WI38 (cell line): Measurements from ENCODE around the gene ROGDI.

Experiments
- H3K4me3 ChIP-seq: 2 replicates; pipeline ENCODE4 v1.5.1; 2011; ENCODE audit warnings: low read depth, mild to moderate bottlenecking, control low read depth, low read length
- TF ChIP-seq, protein P1 (sequence below): IDR thresholded peaks from 2 replicates; pipeline ENCODE4 v1.5.1; 2012; ENCODE audit warnings: low read depth, mild to moderate bottlenecking, control low read depth, low read length

Gene ROGDI

DNA sequence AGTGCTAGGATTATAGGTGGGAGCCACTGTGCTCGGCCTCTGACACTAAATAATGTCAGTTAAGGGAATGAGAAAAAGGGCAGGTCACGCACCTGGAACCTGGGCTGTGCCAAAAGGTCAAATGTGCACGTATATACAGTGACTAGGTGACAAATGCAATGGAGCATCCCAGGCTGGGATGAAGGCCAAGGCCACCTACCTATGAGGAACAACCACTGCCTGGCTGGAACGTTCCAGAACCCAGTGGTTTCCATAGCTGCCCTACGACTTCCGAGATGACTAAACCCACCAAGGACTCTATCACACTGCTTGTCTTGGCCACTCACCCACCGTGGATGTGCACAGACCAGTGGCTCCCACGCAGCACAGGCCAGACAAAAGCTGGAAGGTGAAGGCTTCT is 51.5 kb downstream of the ROGDI start:
- no peak overlapping the region for H3K4me3 ChIP-seq
- TF ChIP-seq, protein P1, sequence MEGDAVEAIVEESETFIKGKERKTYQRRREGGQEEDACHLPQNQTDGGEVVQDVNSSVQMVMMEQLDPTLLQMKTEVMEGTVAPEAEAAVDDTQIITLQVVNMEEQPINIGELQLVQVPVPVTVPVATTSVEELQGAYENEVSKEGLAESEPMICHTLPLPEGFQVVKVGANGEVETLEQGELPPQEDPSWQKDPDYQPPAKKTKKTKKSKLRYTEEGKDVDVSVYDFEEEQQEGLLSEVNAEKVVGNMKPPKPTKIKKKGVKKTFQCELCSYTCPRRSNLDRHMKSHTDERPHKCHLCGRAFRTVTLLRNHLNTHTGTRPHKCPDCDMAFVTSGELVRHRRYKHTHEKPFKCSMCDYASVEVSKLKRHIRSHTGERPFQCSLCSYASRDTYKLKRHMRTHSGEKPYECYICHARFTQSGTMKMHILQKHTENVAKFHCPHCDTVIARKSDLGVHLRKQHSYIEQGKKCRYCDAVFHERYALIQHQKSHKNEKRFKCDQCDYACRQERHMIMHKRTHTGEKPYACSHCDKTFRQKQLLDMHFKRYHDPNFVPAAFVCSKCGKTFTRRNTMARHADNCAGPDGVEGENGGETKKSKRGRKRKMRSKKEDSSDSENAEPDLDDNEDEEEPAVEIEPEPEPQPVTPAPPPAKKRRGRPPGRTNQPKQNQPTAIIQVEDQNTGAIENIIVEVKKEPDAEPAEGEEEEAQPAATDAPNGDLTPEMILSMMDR = no peak

DNA sequence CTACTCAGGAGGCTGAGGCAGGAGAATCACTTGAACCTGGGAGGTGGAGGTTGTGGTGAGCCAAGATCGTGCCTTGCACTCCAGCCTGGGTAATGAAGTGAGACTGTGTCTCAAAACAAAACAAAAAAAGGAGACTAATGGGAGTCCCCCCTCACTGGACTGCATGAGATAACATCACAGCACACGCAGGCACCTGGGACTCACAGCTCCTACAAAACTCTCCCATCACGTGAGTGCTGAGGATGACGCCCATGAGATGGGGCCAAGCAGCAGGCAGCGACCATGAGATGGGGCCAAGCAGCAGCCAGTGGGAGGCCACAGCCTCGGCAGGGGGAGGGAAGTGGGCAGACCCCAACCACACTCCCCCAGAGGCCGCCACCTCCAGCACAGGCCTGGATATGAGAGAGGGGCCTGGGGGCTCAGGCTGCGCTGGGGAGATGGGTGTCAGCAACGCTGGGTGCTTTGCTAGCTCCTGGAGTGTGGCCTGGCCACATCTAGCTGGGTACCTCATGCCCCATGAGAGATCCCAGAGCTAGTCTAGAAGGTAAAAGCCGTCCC is 52.7 kb downstream of the ROGDI start:
- H3K4me3 ChIP-seq = no peak overlapping the region
- TF ChIP-seq, protein P1 = no peak

DNA sequence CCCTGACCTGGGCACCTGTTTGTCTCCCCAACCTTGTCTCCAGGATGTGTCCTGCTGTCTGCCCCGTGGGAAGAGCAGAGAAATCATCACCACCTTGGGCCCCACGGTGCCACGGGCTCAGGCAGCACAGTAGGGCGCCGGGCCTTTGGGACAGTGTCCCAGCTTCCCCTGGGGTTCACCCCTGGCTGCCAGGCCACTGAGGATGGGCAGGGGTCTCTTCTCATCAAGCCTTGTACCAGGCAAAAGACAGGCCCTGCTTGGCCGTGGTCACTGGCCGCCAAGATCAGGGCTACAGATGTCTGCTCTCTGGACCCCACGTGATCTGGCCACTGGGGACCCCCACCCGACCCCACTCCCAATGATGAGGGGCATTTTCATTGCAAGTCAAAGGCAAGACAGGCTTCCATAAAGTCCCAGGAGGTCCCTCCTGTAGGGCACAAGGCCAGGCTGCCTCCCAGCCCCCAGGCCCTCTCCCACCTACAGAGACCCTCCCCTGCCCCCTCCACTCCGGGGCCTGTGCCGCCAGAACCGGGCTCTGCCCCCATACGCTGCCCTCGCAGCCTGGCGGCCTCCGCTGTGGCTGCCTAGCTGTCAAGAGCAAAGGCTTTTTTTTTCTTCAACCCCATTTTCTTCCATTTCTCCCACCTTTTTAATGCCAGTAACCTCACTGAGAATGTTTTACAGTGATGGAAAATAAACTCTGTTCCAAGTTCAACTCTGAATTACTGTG is 53.6 kb downstream of the ROGDI start:
- H3K4me3 ChIP-seq = no peak overlapping the region
- TF ChIP-seq, protein P1 = no peak

DNA sequence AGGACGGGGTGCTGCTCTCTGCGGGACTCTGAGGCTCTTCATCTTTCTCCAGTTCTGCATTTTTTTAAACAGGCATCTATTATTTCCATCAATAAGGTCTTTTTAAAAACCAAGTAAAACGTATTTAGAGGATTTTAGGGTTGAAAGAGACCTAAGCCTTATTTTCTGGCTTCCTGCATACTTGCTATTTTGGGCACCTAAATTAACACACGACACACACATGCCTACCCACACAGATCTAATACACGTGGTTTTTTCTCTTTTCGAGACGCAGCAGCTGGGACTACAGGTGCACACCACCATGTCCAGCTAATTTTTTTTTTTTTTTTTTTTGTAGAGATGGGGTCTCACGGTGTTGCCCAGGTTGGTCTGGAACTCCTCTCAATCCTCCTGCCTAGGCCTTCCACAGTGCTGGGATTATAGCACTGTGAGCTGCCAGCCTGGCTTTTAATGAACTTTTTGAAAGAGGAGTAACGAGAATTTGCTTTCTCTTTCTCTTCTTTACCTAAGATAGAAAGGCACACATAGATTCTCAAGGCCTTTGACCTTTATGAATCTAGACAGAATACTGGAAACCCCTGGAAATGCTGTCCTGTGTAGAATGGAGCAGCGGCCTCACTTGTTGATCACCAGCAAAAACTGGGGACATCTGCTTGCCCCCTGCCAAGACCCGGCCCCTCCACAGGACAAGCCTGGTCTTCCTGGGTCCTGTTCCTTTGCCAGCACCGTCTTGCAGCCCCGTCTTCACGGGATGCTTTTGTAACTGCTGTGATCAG is 54.3 kb downstream of the ROGDI start:
- H3K4me3 ChIP-seq = no peak overlapping the region
- TF ChIP-seq, protein P1 = no peak

DNA sequence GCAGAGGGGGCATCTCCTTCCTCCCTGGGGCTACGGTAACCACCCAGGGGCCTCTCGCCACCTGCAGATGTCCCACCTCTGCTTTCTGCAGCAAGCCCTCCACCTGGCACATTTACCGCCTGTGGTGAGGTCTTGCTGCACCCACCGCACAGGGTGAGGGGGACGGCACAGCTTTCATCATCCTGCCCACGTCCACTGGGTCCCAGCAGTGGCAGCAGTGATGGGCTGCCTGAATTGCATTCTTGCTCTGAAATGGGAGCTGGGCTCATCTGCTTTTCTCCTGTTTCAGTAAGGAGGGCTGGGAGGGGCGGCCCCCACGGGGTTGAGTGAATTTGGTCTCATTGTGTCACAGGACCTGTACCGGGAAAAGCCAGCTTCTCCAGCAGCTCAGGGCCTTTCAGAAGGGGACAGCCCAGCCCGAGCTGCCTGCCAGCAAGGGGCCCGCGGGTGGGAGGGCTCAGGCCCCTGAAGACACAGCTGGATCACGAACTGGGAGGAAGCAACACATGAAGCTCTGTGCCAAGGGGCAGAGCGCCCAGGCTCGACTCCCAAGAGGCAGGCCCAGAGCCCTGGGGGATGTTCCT is 55.4 kb downstream of the ROGDI start:
- TF ChIP-seq, protein P1 = no peak
- no peak overlapping the region for H3K4me3 ChIP-seq
